Measurements from ENCODE around the gene DNAJC15.

DNA sequence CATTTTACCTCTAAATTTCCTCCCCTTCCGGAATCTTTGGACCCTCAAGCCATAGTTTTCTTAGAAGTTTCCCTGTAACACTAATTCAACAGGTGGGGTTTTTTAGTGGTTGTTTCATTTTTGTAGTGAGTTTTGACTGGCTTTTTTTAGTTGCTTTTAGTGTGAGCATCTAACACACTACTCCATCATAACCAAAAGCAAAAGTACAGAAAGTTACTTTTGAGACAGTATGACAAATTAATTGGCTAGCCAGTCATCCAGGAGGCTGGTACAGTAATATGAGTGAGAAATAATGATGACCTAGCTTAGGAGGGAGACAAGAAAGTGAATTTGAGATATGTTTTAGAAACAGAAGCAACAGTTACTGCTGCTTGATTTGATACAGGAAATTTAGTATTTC lies 71.5 kb downstream of the DNAJC15 start:
- TF ChIP-seq POLR2A (IDR thresholded peaks at IDR 0.05) = no peak
- TF ChIP-seq, protein P1, sequence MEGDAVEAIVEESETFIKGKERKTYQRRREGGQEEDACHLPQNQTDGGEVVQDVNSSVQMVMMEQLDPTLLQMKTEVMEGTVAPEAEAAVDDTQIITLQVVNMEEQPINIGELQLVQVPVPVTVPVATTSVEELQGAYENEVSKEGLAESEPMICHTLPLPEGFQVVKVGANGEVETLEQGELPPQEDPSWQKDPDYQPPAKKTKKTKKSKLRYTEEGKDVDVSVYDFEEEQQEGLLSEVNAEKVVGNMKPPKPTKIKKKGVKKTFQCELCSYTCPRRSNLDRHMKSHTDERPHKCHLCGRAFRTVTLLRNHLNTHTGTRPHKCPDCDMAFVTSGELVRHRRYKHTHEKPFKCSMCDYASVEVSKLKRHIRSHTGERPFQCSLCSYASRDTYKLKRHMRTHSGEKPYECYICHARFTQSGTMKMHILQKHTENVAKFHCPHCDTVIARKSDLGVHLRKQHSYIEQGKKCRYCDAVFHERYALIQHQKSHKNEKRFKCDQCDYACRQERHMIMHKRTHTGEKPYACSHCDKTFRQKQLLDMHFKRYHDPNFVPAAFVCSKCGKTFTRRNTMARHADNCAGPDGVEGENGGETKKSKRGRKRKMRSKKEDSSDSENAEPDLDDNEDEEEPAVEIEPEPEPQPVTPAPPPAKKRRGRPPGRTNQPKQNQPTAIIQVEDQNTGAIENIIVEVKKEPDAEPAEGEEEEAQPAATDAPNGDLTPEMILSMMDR (IDR thresholded peaks at IDR 0.05) = no peak

Measured in thyroid gland (tissue), 4 donors.